NK-92 (cell line): Measurements from ENCODE around the gene DIAPH1.

ENCODE experiments used
- DNase-seq: peaks from one replicate; lab custom pipeline; 2025; ENCODE audit not compliant: unreplicated experiment; lab: John Stamatoyannopoulos, UW

DIAPH1 gene

GRCh38 chr5:141565826-141566570, 52.8 kb downstream of the DIAPH1 start:
- DNase-seq, result no peak

- no peak for DNase-seq
Measured at GRCh38 chr5:141564216-141564692, 54.5 kb downstream of the DIAPH1 start.

- no peak for DNase-seq
Measured at GRCh38 chr5:141560725-141561483, 57.9 kb downstream of the DIAPH1 start.

- no peak for DNase-seq
Measured at GRCh38 chr5:141560151-141560550, 58.6 kb downstream of the DIAPH1 start.

GRCh38 chr5:141559461-141559860, 59.3 kb downstream of the DIAPH1 start:
- DNase-seq, result no peak

- DNase-seq, result no peak
Measured at GRCh38 chr5:141558150-141558549, 60.6 kb downstream of the DIAPH1 start.

GRCh38 chr5:141557681-141558136, 61.1 kb downstream of the DIAPH1 start:
- no peak for DNase-seq

- no peak for DNase-seq
Measured at GRCh38 chr5:141547921-141548320, 70.9 kb downstream of the DIAPH1 start.

GRCh38 chr5:141547488-141547887, 71.3 kb downstream of the DIAPH1 start:
- no peak for DNase-seq

GRCh38 chr5:141543053-141543452, 75.7 kb downstream of the DIAPH1 start:
- DNase-seq, result no peak

- DNase-seq, result no peak
Measured at GRCh38 chr5:141534492-141535213, 84.1 kb downstream of the DIAPH1 start.

- DNase-seq, result no peak
Measured at GRCh38 chr5:141533897-141534296, 84.9 kb downstream of the DIAPH1 start.

- DNase-seq, result no peak
Measured at GRCh38 chr5:141532726-141533125, 86.1 kb downstream of the DIAPH1 start.

GRCh38 chr5:141529873-141530272, 88.9 kb downstream of the DIAPH1 start:
- DNase-seq, result no peak

- DNase-seq, result no peak
Measured at GRCh38 chr5:141529002-141529401, 89.8 kb downstream of the DIAPH1 start.

GRCh38 chr5:141528291-141528984, 90.4 kb downstream of the DIAPH1 start:
- DNase-seq, result no peak

- DNase-seq, result no peak
Measured at GRCh38 chr5:141527426-141527825, 91.4 kb downstream of the DIAPH1 start.

- no peak for DNase-seq
Measured at GRCh38 chr5:141525653-141526052, 93.1 kb downstream of the DIAPH1 start.

- DNase-seq, result no peak
Measured at GRCh38 chr5:141524604-141525597, 93.9 kb downstream of the DIAPH1 start.

GRCh38 chr5:141523991-141524390, 94.8 kb downstream of the DIAPH1 start:
- DNase-seq, result no peak
